ENCODE data around the gene AGBL2.
A peak's percentile ranks its signal among the peaks of the same experiment; 100 is the strongest.
"Not testable (repeated sequence)": the region's sequence is repeated elsewhere in the genome, so short reads cannot be mapped to it uniquely, and the experiment has no call there.

The AGBL2 gene

GRCh38 chr11:47668665-47669064 is 46.5 kb downstream of the AGBL2 start:
- H3K4me3 Mint-ChIP-seq = no peak overlapping the region
- no peaks in the 10 kb centered on the region for H3K4me1 Mint-ChIP-seq (ENCODE audit: low read depth)
- intact Hi-C loops (cut with micrococcal nuclease) = no loop called here
- no peak overlapping the region for H3K27ac Mint-ChIP-seq
- H3K27me3 Mint-ChIP-seq = no peaks in the 10 kb centered on the region
- H3K36me3 Mint-ChIP-seq (ENCODE audit: low read depth) = no peaks in the 10 kb centered on the region
- H3K9me3 Mint-ChIP-seq = no peaks in the 10 kb centered on the region

- Mint-ChIP-seq H3K27ac (no peak overlapping the region), H3K27me3 (no peaks in the 10 kb centered on the region), H3K36me3 (ENCODE audit: low read depth) (no peaks in the 10 kb centered on the region), H3K4me3 (no peak overlapping the region), H3K9me3 (no peaks in the 10 kb centered on the region), H3K4me1 (ENCODE audit: low read depth) (no peaks in the 10 kb centered on the region)
- intact Hi-C loops (cut with micrococcal nuclease) = no loop called here
Observed at GRCh38 chr11:47667555-47667954, 47.6 kb downstream of the AGBL2 start.

- no peaks in the 10 kb centered on the region for H3K27me3 Mint-ChIP-seq
- H3K9me3 Mint-ChIP-seq = no peaks in the 10 kb centered on the region
- H3K4me1 Mint-ChIP-seq (ENCODE audit: low read depth) = no peaks in the 10 kb centered on the region
- no peaks in the 10 kb centered on the region for H3K36me3 Mint-ChIP-seq (ENCODE audit: low read depth)
- H3K27ac Mint-ChIP-seq = no peak overlapping the region
- intact Hi-C loops (cut with micrococcal nuclease) = no loop called here
- H3K4me3 Mint-ChIP-seq = no peak overlapping the region
Observed at GRCh38 chr11:47667135-47667534, 48.0 kb downstream of the AGBL2 start.

- H3K36me3 Mint-ChIP-seq (ENCODE audit: low read depth); H3K27ac Mint-ChIP-seq; H3K9me3 Mint-ChIP-seq; intact Hi-C loops (cut with micrococcal nuclease); H3K4me1 Mint-ChIP-seq (ENCODE audit: low read depth); H3K27me3 Mint-ChIP-seq; H3K4me3 Mint-ChIP-seq: not testable (repeated sequence)
Observed at GRCh38 chr11:47664936-47665335, 50.2 kb downstream of the AGBL2 start.

- intact Hi-C loops (cut with micrococcal nuclease) = no loop called here
- H3K4me3 Mint-ChIP-seq = no peak overlapping the region
- H3K4me1 Mint-ChIP-seq (ENCODE audit: low read depth) = no peaks in the 10 kb centered on the region
- H3K27ac Mint-ChIP-seq = no peak overlapping the region
- H3K27me3 Mint-ChIP-seq = peaks cover 1% of the 10 kb centered on the region
- H3K9me3 Mint-ChIP-seq = no peaks in the 10 kb centered on the region
- H3K36me3 Mint-ChIP-seq (ENCODE audit: low read depth) = no peaks in the 10 kb centered on the region
Observed at GRCh38 chr11:47661245-47661644, 53.9 kb downstream of the AGBL2 start.

- Mint-ChIP-seq H3K36me3 (ENCODE audit: low read depth) (no peaks in the 10 kb centered on the region), H3K9me3 (no peaks in the 10 kb centered on the region), H3K27ac (no peak overlapping the region), H3K4me1 (ENCODE audit: low read depth) (no peaks in the 10 kb centered on the region), H3K4me3 (no peak overlapping the region), H3K27me3 (peaks cover 1% of the 10 kb centered on the region)
- intact Hi-C loops (cut with micrococcal nuclease) = no loop called here
Observed at GRCh38 chr11:47659276-47659675, 55.9 kb downstream of the AGBL2 start.

GRCh38 chr11:47656260-47656885 is 58.8 kb downstream of the AGBL2 start:
- Mint-ChIP-seq H3K4me3 (no peak overlapping the region), H3K27me3 (peaks cover 1% of the 10 kb centered on the region), H3K9me3 (peaks cover 17% of the 10 kb centered on the region), H3K4me1 (ENCODE audit: low read depth) (no peaks in the 10 kb centered on the region), H3K36me3 (ENCODE audit: low read depth) (no peaks in the 10 kb centered on the region), H3K27ac (no peak overlapping the region)
- intact Hi-C loops (cut with micrococcal nuclease) = no loop called here

GRCh38 chr11:47651818-47652469 is 63.2 kb downstream of the AGBL2 start:
- Mint-ChIP-seq H3K4me3 (no peak overlapping the region), H3K27ac (no peak overlapping the region), H3K9me3 (peaks cover 19% of the 10 kb centered on the region), H3K27me3 (peaks cover 1% of the 10 kb centered on the region), H3K36me3 (ENCODE audit: low read depth) (no peaks in the 10 kb centered on the region), H3K4me1 (ENCODE audit: low read depth) (no peaks in the 10 kb centered on the region)
- intact Hi-C loops (cut with micrococcal nuclease) = no loop called here

GRCh38 chr11:47649276-47649675 is 65.9 kb downstream of the AGBL2 start:
- Mint-ChIP-seq H3K27ac (no peak overlapping the region), H3K27me3 (no peaks in the 10 kb centered on the region), H3K9me3 (peaks cover 19% of the 10 kb centered on the region), H3K36me3 (ENCODE audit: low read depth) (no peaks in the 10 kb centered on the region), H3K4me3 (no peak overlapping the region), H3K4me1 (ENCODE audit: low read depth) (no peaks in the 10 kb centered on the region)
- intact Hi-C loops (cut with micrococcal nuclease) = no loop called here

- Mint-ChIP-seq H3K27me3 (no peaks in the 10 kb centered on the region), H3K4me3 (no peak overlapping the region), H3K9me3 (no peaks in the 10 kb centered on the region), H3K36me3 (ENCODE audit: low read depth) (peaks cover 11% of the 10 kb centered on the region), H3K4me1 (ENCODE audit: low read depth) (peaks cover 14% of the 10 kb centered on the region), H3K27ac (no peak overlapping the region)
- intact Hi-C loops (cut with micrococcal nuclease) = no loop called here
Observed at GRCh38 chr11:47646019-47646418, 69.2 kb downstream of the AGBL2 start.

- no peaks in the 10 kb centered on the region for H3K9me3 Mint-ChIP-seq
- no peak overlapping the region for H3K27ac Mint-ChIP-seq
- H3K27me3 Mint-ChIP-seq = no peaks in the 10 kb centered on the region
- H3K36me3 Mint-ChIP-seq (ENCODE audit: low read depth) = peaks cover 11% of the 10 kb centered on the region
- peaks cover 14% of the 10 kb centered on the region for H3K4me1 Mint-ChIP-seq (ENCODE audit: low read depth)
- H3K4me3 Mint-ChIP-seq = no peak overlapping the region
- intact Hi-C loops (cut with micrococcal nuclease) = no loop called here
Observed at GRCh38 chr11:47645500-47645899, 69.7 kb downstream of the AGBL2 start.

- intact Hi-C loops (cut with micrococcal nuclease) = loop anchor here (1.0 to 2.0 kb wide), 2 partner anchors 73 to 125 kb away; partner anchors contain the start of genes AGBL2 and FNBP4
- peak within 1 kb of the TSS; percentile 97 for H3K4me3 Mint-ChIP-seq
- peaks cover 14% of the 10 kb centered on the region for H3K4me1 Mint-ChIP-seq (ENCODE audit: low read depth)
- H3K9me3 Mint-ChIP-seq = no peaks in the 10 kb centered on the region
- H3K27me3 Mint-ChIP-seq = no peaks in the 10 kb centered on the region
- H3K27ac Mint-ChIP-seq = peak within 1 kb of the TSS; percentile 97
- peaks cover 38% of the 10 kb centered on the region for H3K36me3 Mint-ChIP-seq (ENCODE audit: low read depth)
Observed at GRCh38 chr11:47642099-47642855, 72.9 kb downstream of the AGBL2 start, which contains the start of gene MTCH2. TSS of gene MTCH2 (minus strand) at chr11:47642559. CDS start at chr11:47642465, 94 bp downstream.

GRCh38 chr11:47641600-47642098 is 73.5 kb downstream of the AGBL2 start:
- Mint-ChIP-seq H3K27me3 (no peaks in the 10 kb centered on the region), H3K27ac (peak overlapping the region; percentile 97), H3K4me1 (ENCODE audit: low read depth) (peaks cover 14% of the 10 kb centered on the region), H3K9me3 (no peaks in the 10 kb centered on the region), H3K4me3 (peak overlapping the region; percentile 97), H3K36me3 (ENCODE audit: low read depth) (peaks cover 45% of the 10 kb centered on the region)
- intact Hi-C loops (cut with micrococcal nuclease) = loop anchor here (1.0 to 2.0 kb wide), 2 partner anchors 73 to 126 kb away; partner anchors contain the start of genes AGBL2 and FNBP4

GRCh38 chr11:47640506-47640905 is 74.7 kb downstream of the AGBL2 start:
- intact Hi-C loops (cut with micrococcal nuclease); H3K9me3 Mint-ChIP-seq; H3K27ac Mint-ChIP-seq; H3K27me3 Mint-ChIP-seq; H3K4me3 Mint-ChIP-seq: not testable (repeated sequence)
- Mint-ChIP-seq H3K4me1 (ENCODE audit: low read depth) (peaks cover 14% of the 10 kb centered on the region), H3K36me3 (ENCODE audit: low read depth) (peaks cover 56% of the 10 kb centered on the region)

Measured in dendritic cell treated with granulocyte-macrophage colony-stimulating factor and Interleukin-4, amounts not matched to agents 40 ng/mL and 50 ng/mL, for 4 days (primary cell).